ENCODE data around the gene FXYD6. TPM values are rescaled to one million over a fixed set of nuclear protein-coding genes. Genes with fewer than 3 reads are reported as not detected.
"Not testable (repeated sequence)": the region's sequence is repeated elsewhere in the genome, so short reads cannot be mapped to it uniquely, and the experiment has no call there.

The FXYD6 gene
- total RNA-seq, 1 experiment from 2014 or later = not detected

DNA sequence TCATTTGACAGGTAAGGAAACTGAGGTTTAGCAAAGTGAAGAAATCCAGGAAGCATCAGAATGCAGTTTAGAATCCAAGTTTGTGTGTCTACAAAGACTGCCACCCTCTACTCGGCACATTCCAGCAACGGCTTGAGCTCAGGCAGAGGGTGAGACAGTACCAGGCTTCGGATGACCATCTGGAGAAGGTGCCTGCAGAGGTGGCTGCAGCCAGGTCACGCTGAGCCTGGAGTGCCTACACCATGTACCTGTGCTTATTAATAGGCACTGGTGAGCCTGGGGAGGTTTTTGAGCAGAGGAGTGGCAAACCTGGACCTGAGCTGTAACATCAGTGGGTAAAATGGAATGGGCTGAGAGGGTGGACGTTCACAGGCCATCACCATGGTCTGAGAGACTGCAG is 4.7 kb downstream of the FXYD6 start:
- Histone ChIP-seq H3K9me3 (ENCODE audit: low read length) (no peaks in the 10 kb centered on the region), H3K4me3 (ENCODE audit: low read length) (no peak overlapping the region), H3K36me3 (ENCODE audit: insufficient read depth, low read length) (no peaks in the 10 kb centered on the region), H3K4me1 (ENCODE audit: low read length) (no peaks in the 10 kb centered on the region), H3K9me2 (replicated peaks; ENCODE audit: insufficient read depth, low read length) (no peaks in the 10 kb centered on the region), H3K27me3 (ENCODE audit: low read length) (no peaks in the 10 kb centered on the region), H3K9ac (ENCODE audit: low read length) (no peak overlapping the region), H4K20me1 (ENCODE audit: insufficient read depth, low read depth, low read length) (no peaks in the 10 kb centered on the region), H3K79me2 (ENCODE audit: low read length) (no peaks in the 10 kb centered on the region), H2AFZ (ENCODE audit: low read length) (no peak overlapping the region), H3K27ac (ENCODE audit: low read length) (no peak overlapping the region), H3K4me2 (ENCODE audit: low read depth, low read length, poor library complexity, severe bottlenecking) (no peak overlapping the region)
- DNase-seq = no peak

GRCh38 chr11:117871160-117871559 is 5.3 kb downstream of the FXYD6 start:
- H3K4me1 ChIP-seq (ENCODE audit: low read length) = no peaks in the 10 kb centered on the region
- no peak overlapping the region for H2AFZ ChIP-seq (ENCODE audit: low read length)

DNA sequence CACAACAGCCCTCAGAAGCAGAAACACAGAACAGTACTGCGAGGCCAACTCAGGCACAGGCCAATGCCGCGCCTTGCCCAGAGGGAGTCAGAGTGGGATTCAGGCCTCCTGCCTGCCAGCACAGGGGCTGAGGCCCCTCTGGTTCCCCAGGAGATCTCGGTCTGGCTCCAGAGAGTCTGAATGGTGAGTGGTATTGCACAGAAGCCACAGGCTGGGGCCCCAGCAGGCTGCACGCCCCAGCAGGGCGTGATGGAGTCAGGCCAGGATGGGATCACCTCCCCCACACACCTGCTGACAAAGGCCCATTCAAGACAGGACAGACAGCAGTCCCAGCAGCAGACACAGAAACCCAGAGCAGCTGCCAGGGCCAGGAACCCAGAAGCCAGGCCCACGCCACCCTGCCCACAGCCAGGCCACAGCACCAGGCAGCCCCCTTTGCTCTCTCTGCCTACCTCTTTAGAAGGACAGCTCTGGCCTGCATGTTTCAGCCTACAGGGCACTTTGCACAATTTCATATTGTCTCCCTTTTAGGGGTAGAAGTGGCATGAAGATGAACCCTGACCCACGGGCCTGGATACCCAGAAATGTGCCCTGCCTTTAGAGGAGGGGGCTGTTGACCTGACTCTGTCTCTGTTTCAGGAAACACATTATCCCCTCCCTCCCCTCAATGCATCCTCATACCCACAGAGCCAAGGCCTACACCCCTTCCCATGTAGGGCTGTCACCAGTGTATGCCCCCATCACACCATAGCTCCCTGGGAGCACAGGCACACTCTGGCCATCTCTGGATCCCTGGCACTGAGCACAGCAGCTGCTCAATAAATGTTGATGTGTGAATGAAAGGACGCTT is 6.1 kb downstream of the FXYD6 start:
- Histone ChIP-seq H3K9ac (ENCODE audit: low read length) (no peak overlapping the region), H3K4me3 (ENCODE audit: low read length) (no peak overlapping the region), H3K9me2 (replicated peaks; ENCODE audit: insufficient read depth, low read length) (no peaks in the 10 kb centered on the region), H2AFZ (ENCODE audit: low read length) (no peak overlapping the region), H4K20me1 (ENCODE audit: insufficient read depth, low read depth, low read length) (no peaks in the 10 kb centered on the region), H3K9me3 (ENCODE audit: low read length) (no peaks in the 10 kb centered on the region), H3K4me2 (ENCODE audit: low read depth, low read length, poor library complexity, severe bottlenecking) (no peak overlapping the region), H3K27ac (ENCODE audit: low read length) (no peak overlapping the region), H3K27me3 (ENCODE audit: low read length) (no peaks in the 10 kb centered on the region), H3K36me3 (ENCODE audit: insufficient read depth, low read length) (no peaks in the 10 kb centered on the region), H3K4me1 (ENCODE audit: low read length) (no peaks in the 10 kb centered on the region), H3K79me2 (ENCODE audit: low read length) (no peaks in the 10 kb centered on the region)
- DNase-seq = no peak

More at GRCh38 chr11:117871160-117871559, 5.3 kb downstream of the FXYD6 start:
- Histone ChIP-seq H3K79me2 (ENCODE audit: low read length) (no peaks in the 10 kb centered on the region), H3K4me3 (ENCODE audit: low read length) (no peak overlapping the region), H4K20me1 (ENCODE audit: insufficient read depth, low read depth, low read length) (no peaks in the 10 kb centered on the region), H3K9me3 (ENCODE audit: low read length) (no peaks in the 10 kb centered on the region), H3K9me2 (replicated peaks; ENCODE audit: insufficient read depth, low read length) (no peaks in the 10 kb centered on the region), H3K27ac (ENCODE audit: low read length) (no peak overlapping the region), H3K36me3 (ENCODE audit: insufficient read depth, low read length) (no peaks in the 10 kb centered on the region), H3K27me3 (ENCODE audit: low read length) (no peaks in the 10 kb centered on the region), H3K4me2 (ENCODE audit: low read depth, low read length, poor library complexity, severe bottlenecking) (no peak overlapping the region), H3K9ac (ENCODE audit: low read length) (no peak overlapping the region)
- DNase-seq = no peak

GRCh38 chr11:117869604-117870003 is 6.9 kb downstream of the FXYD6 start:
- Histone ChIP-seq H3K27ac (ENCODE audit: low read length) (no peak overlapping the region), H3K9me3 (ENCODE audit: low read length) (no peaks in the 10 kb centered on the region), H3K36me3 (ENCODE audit: insufficient read depth, low read length) (no peaks in the 10 kb centered on the region), H3K9me2 (replicated peaks; ENCODE audit: insufficient read depth, low read length) (no peaks in the 10 kb centered on the region), H3K4me3 (ENCODE audit: low read length) (no peak overlapping the region), H3K4me1 (ENCODE audit: low read length) (no peaks in the 10 kb centered on the region), H3K27me3 (ENCODE audit: low read length) (no peaks in the 10 kb centered on the region), H3K4me2 (ENCODE audit: low read depth, low read length, poor library complexity, severe bottlenecking) (no peak overlapping the region), H3K79me2 (ENCODE audit: low read length) (no peaks in the 10 kb centered on the region), H2AFZ (ENCODE audit: low read length) (no peak overlapping the region), H3K9ac (ENCODE audit: low read length) (no peak overlapping the region), H4K20me1 (ENCODE audit: insufficient read depth, low read depth, low read length) (no peaks in the 10 kb centered on the region)
- DNase-seq = no peak

GRCh38 chr11:117868815-117869561 is 7.5 kb downstream of the FXYD6 start:
- Histone ChIP-seq H3K4me3 (ENCODE audit: low read length) (no peak overlapping the region), H3K4me2 (ENCODE audit: low read depth, low read length, poor library complexity, severe bottlenecking) (no peak overlapping the region)

DNA sequence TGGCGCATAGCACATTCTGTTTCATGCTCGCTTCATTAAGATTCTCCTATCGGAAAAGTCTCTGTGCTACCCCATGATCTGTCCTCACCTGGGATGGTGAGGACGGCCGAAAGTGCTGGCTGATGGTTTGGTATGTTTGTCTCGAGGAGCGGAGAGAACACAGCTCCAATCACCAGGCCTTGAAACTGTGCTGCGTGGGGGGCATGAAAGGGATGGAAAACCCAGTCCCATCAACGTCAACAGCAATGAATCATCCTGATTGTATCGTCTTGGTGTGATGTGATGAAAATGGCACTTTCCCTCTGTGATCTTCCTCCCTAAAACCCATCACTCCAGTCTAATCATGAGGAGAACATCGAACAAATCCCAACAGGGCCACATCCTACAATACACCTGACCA is 8.4 kb downstream of the FXYD6 start:
- no peaks in the 10 kb centered on the region for H4K20me1 ChIP-seq (ENCODE audit: insufficient read depth, low read depth, low read length)
- no peak overlapping the region for H3K4me3 ChIP-seq (ENCODE audit: low read length)
- H3K27me3 ChIP-seq (ENCODE audit: low read length) = no peaks in the 10 kb centered on the region
- H3K4me1 ChIP-seq (ENCODE audit: low read length) = no peaks in the 10 kb centered on the region
- H3K27ac ChIP-seq (ENCODE audit: low read length) = no peak overlapping the region
- no peak overlapping the region for H3K9ac ChIP-seq (ENCODE audit: low read length)
- H3K36me3 ChIP-seq (ENCODE audit: insufficient read depth, low read length) = no peaks in the 10 kb centered on the region
- no peak overlapping the region for H3K4me2 ChIP-seq (ENCODE audit: low read depth, low read length, poor library complexity, severe bottlenecking)
- H3K9me2 ChIP-seq (replicated peaks; ENCODE audit: insufficient read depth, low read length) = no peaks in the 10 kb centered on the region
- H3K79me2 ChIP-seq (ENCODE audit: low read length) = no peaks in the 10 kb centered on the region
- no peak for DNase-seq
- H3K9me3 ChIP-seq (ENCODE audit: low read length) = no peaks in the 10 kb centered on the region
- H2AFZ ChIP-seq (ENCODE audit: low read length) = no peak overlapping the region

More at GRCh38 chr11:117868815-117869561, 7.5 kb downstream of the FXYD6 start:
- H3K9ac ChIP-seq (ENCODE audit: low read length) = no peak overlapping the region
- H3K79me2 ChIP-seq (ENCODE audit: low read length) = no peaks in the 10 kb centered on the region
- H3K4me1 ChIP-seq (ENCODE audit: low read length) = no peaks in the 10 kb centered on the region
- no peaks in the 10 kb centered on the region for H3K27me3 ChIP-seq (ENCODE audit: low read length)
- no peak overlapping the region for H2AFZ ChIP-seq (ENCODE audit: low read length)
- H3K9me3 ChIP-seq (ENCODE audit: low read length) = no peaks in the 10 kb centered on the region
- H3K36me3 ChIP-seq (ENCODE audit: insufficient read depth, low read length) = no peaks in the 10 kb centered on the region
- DNase-seq = no peak
- H3K27ac ChIP-seq (ENCODE audit: low read length) = no peak overlapping the region
- H4K20me1 ChIP-seq (ENCODE audit: insufficient read depth, low read depth, low read length) = no peaks in the 10 kb centered on the region
- no peaks in the 10 kb centered on the region for H3K9me2 ChIP-seq (replicated peaks; ENCODE audit: insufficient read depth, low read length)

DNA sequence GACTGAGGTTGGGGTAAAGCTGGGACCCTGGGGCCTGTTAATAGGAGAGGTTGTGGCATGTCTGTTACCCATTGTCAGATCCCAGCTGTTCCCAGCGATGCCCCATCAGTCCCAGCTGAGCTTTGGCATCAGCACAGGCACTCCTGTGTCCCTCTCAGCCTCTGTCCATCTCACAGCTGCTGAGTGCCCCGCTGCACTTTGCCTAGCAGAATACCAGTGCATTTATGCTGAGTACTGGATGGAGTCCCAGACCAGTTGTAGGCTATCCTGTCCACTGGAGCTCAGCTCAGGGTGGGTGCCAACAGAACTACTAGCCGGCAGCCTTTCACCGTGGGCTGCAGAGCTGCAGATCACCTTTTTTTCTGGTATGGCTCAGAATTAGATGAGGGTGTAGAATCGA is 9.9 kb downstream of the FXYD6 start:
- H3K4me2 ChIP-seq (ENCODE audit: low read depth, low read length, poor library complexity, severe bottlenecking) = no peak overlapping the region
- no peaks in the 10 kb centered on the region for H3K36me3 ChIP-seq (ENCODE audit: insufficient read depth, low read length)
- H4K20me1 ChIP-seq (ENCODE audit: insufficient read depth, low read depth, low read length) = no peaks in the 10 kb centered on the region
- H3K9me3 ChIP-seq (ENCODE audit: low read length) = no peaks in the 10 kb centered on the region
- no peaks in the 10 kb centered on the region for H3K27me3 ChIP-seq (ENCODE audit: low read length)
- no peak overlapping the region for H3K27ac ChIP-seq (ENCODE audit: low read length)
- no peak overlapping the region for H3K9ac ChIP-seq (ENCODE audit: low read length)
- H3K4me1 ChIP-seq (ENCODE audit: low read length) = peaks cover 4% of the 10 kb centered on the region
- H2AFZ ChIP-seq (ENCODE audit: low read length) = no peak overlapping the region
- H3K9me2 ChIP-seq (replicated peaks; ENCODE audit: insufficient read depth, low read length) = no peaks in the 10 kb centered on the region
- no peaks in the 10 kb centered on the region for H3K79me2 ChIP-seq (ENCODE audit: low read length)
- no peak overlapping the region for H3K4me3 ChIP-seq (ENCODE audit: low read length)
- DNase-seq = no peak

DNA sequence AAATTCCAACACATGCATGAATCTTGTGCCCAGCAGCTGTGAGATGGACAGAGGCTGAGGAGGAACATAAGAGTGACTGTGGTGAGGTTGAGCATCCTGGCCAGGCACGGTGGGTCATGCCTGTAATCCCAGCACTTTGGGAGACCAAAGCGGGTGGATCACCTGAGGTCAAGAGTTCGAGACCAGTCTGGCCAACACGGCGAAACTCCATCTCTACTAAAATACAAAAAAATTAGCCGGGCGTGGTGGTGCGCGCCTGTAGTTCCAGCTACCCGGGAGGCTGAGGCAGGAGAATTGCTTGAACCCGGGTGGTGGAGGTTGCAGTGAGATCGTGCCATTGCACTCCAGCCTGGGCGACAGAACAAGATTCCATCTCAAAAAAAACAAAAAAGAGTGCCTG is 10.9 kb downstream of the FXYD6 start:
- not testable (repeated sequence) for H2AFZ ChIP-seq (ENCODE audit: low read length); H3K27me3 ChIP-seq (ENCODE audit: low read length); H3K9ac ChIP-seq (ENCODE audit: low read length); H3K79me2 ChIP-seq (ENCODE audit: low read length); H3K27ac ChIP-seq (ENCODE audit: low read length); H3K9me3 ChIP-seq (ENCODE audit: low read length); H3K4me2 ChIP-seq (ENCODE audit: low read depth, low read length, poor library complexity, severe bottlenecking); H3K9me2 ChIP-seq (replicated peaks; ENCODE audit: insufficient read depth, low read length); H3K4me1 ChIP-seq (ENCODE audit: low read length); H3K36me3 ChIP-seq (ENCODE audit: insufficient read depth, low read length); DNase-seq; H3K4me3 ChIP-seq (ENCODE audit: low read length); H4K20me1 ChIP-seq (ENCODE audit: insufficient read depth, low read depth, low read length)

All from Karpas-422 (cell line).